NCI-H1694 treated with DMSO at 0.1 percent for 48 hours (cell line): Measurements from ENCODE around the gene DNMT1.

Experiments
- DNase-seq: peaks from one replicate; lab custom pipeline; 2025; lab: John Stamatoyannopoulos, UW

The DNMT1 gene

GRCh38 chr19:10139952-10140351, 54.8 kb downstream of the DNMT1 start:
- DNase-seq: no peak

- DNase-seq: peak; percentile 28
These were observed 55.6 kb downstream of the DNMT1 start for GRCh38 chr19:10138879-10139795.

GRCh38 chr19:10137751-10138682, 56.7 kb downstream of the DNMT1 start:
- DNase-seq: peak; percentile 13

- no peak for DNase-seq
These were observed 57.8 kb downstream of the DNMT1 start for GRCh38 chr19:10136936-10137335.

GRCh38 chr19:10135551-10136334, 59.0 kb downstream of the DNMT1 start:
- DNase-seq: no peak

GRCh38 chr19:10134040-10134439, 60.7 kb downstream of the DNMT1 start:
- DNase-seq: no peak

- no peak for DNase-seq
These were observed 61.2 kb downstream of the DNMT1 start for GRCh38 chr19:10133596-10133995.

GRCh38 chr19:10132905-10133304, 61.8 kb downstream of the DNMT1 start:
- no peak for DNase-seq

GRCh38 chr19:10126213-10126639, 68.5 kb downstream of the DNMT1 start:
- DNase-seq: no peak

GRCh38 chr19:10124429-10124828, 70.3 kb downstream of the DNMT1 start:
- DNase-seq: no peak

- no peak for DNase-seq
These were observed 72.7 kb downstream of the DNMT1 start for GRCh38 chr19:10122045-10122444.

GRCh38 chr19:10120538-10121189, 74.1 kb downstream of the DNMT1 start:
- DNase-seq: no peak

GRCh38 chr19:10118960-10119359, 75.8 kb downstream of the DNMT1 start:
- DNase-seq: no peak

- DNase-seq: no peak
These were observed 77.7 kb downstream of the DNMT1 start for GRCh38 chr19:10116866-10117616.

- no peak for DNase-seq
These were observed 78.5 kb downstream of the DNMT1 start for GRCh38 chr19:10116085-10116865.

- no peak for DNase-seq
These were observed 79.2 kb downstream of the DNMT1 start for GRCh38 chr19:10115392-10116084.

- no peak for DNase-seq
These were observed 79.9 kb downstream of the DNMT1 start for GRCh38 chr19:10114651-10115391.

GRCh38 chr19:10113964-10114650, 80.6 kb downstream of the DNMT1 start:
- no peak for DNase-seq
